Measurements from ENCODE around the gene KRT2.

- TF ChIP-seq, protein P1, sequence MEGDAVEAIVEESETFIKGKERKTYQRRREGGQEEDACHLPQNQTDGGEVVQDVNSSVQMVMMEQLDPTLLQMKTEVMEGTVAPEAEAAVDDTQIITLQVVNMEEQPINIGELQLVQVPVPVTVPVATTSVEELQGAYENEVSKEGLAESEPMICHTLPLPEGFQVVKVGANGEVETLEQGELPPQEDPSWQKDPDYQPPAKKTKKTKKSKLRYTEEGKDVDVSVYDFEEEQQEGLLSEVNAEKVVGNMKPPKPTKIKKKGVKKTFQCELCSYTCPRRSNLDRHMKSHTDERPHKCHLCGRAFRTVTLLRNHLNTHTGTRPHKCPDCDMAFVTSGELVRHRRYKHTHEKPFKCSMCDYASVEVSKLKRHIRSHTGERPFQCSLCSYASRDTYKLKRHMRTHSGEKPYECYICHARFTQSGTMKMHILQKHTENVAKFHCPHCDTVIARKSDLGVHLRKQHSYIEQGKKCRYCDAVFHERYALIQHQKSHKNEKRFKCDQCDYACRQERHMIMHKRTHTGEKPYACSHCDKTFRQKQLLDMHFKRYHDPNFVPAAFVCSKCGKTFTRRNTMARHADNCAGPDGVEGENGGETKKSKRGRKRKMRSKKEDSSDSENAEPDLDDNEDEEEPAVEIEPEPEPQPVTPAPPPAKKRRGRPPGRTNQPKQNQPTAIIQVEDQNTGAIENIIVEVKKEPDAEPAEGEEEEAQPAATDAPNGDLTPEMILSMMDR (conservative IDR thresholded peaks at IDR 0.05; ENCODE audit: low read depth, low read length) = no peak
- TF ChIP-seq CEBPB (IDR thresholded peaks at IDR 0.05; ENCODE audit: low read depth, low read length) (no peak), POLR2A (IDR thresholded peaks at IDR 0.05; ENCODE audit: low read depth, low read length) (no peak), RCOR1 (IDR thresholded peaks at IDR 0.05; ENCODE audit: insufficient replicate concordance, low read length) (no peak)
Measured at GRCh38 chr12:52673217-52673616, 21.2 kb upstream of the KRT2 start.

Data from IMR-90 (cell line).